Vagina (tissue), 2 donors: ENCODE data around the gene MRGPRF. TPM values are rescaled to one million over a fixed set of nuclear protein-coding genes. Genes with fewer than 3 reads are reported as not detected.

Source experiments
- DNase-seq, 2 donors: peaks; one replicate each; pipeline ENCODE4 v3.0.0-alpha.2; 2017; ENCODE audit errors: extremely low spot score in 2 of 2
- H3K27ac ChIP-seq: fragments of 200-600 bp; sonication (generic); one replicate; pipeline ENCODE4 v1.5.1; 2019
- H3K27me3 ChIP-seq: fragments of 200-600 bp; sonication (generic); one replicate; pipeline ENCODE4 v1.5.1; 2019
- H3K36me3 ChIP-seq, 2 donors: fragments of 200-600 bp; sonication (generic); one replicate each; pipeline ENCODE4 v1.5.1; 2017 to 2019
- H3K4me1 ChIP-seq: fragments of 200-600 bp; sonication (generic); one replicate; pipeline ENCODE4 v1.5.1; 2019
- H3K4me3 ChIP-seq, 2 donors: fragments of 200-600 bp; sonication (generic); 1 replicate in 1 of 2; 2 replicates in 1 of 2; pipeline ENCODE4 v1.5.1; 2016 to 2019
- H3K9me3 ChIP-seq: fragments of 200-600 bp; sonication (generic); one replicate; pipeline ENCODE4 v1.5.1; 2019
- CTCF ChIP-seq, 3 experiments: fragments of 450-650 bp in 2 of 3; fragments of 200-600 bp in 1 of 3; sonication (generic) in 1 of 3; IDR thresholded peaks; one replicate each; pipeline ENCODE4 v1.5.1; 2017 to 2019; ENCODE audit warnings: antibody characterized with exemption in 3 of 3, mild to moderate bottlenecking in 2 of 3, moderate library complexity in 2 of 3
- POLR2A ChIP-seq, 2 donors: fragments of 450-650 bp; IDR thresholded peaks; one replicate each; pipeline ENCODE4 v1.6.1; 2017; ENCODE audit warnings: antibody characterized with exemption in 2 of 2, mild to moderate bottlenecking in 2 of 2, moderate library complexity in 2 of 2
- POLR2AphosphoS5 ChIP-seq, 2 donors: sonication (generic); formaldehyde crosslinking; IDR thresholded peaks; one replicate each; pipeline ENCODE4 v1.9.0; 2017; ENCODE audit warnings: antibody characterized with exemption in 2 of 2, mild to moderate bottlenecking in 2 of 2, low read depth in 1 of 2; ENCODE audit not compliant: insufficient read depth in 1 of 2
- intact Hi-C: fragments of 100-400 bp; cut with DNase I; formaldehyde crosslinking; loops from one replicate; pipeline ENCODE4 v1.15.1; 2023
- total RNA-seq: library from RNA; depleted of rRNA; stranded (reverse); fragments of >200 nt; gene quantifications from one replicate; pipeline ENCODE4 v1.2.3, GENCODE V29; 2016

The MRGPRF gene
- total RNA-seq, 1 donor from 2014 or later = 84.5 TPM

DNA sequence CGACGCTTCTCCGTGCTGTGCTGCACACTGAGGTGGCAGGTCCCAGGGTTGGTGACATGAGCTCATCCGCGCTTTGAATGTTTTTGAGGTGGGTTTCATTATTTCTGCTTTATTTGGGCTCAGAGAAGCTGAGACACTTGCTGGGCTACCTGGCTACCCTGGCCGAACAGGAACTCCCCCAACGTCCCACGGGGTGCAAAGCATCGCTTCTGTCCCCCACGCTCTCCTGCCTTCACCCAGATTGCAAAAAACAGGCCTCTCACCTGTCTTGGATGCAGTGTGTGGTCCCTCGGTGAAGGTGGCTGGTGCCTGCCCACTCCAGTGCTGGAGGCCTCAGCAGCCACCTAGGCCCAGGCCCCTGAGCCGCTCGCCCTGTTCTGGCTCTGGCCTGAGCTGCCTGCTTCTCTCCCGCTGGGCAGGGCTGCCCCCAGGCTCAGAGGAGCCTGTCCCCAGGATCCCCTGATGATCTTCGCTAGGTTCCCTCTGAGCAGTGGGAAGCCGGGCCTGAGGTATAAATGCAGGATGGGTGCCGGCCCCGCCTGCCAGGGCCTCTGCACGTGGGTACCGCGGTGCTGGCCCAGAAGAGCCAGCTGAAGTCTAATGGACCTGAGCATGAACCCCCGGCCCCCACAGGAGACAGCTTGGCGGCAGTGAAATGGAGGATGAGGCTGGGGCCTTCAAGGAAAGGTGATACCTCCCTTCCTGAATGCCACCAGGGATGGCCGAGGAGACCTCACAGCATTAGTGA, 16.5 kb downstream of the MRGPRF start:
- Histone ChIP-seq H3K9me3 (no peaks in the 10 kb centered on the region), H3K4me3 (no peak overlapping the region), H3K27ac (peak overlapping the region; percentile 82), H3K36me3 (no peaks in the 10 kb centered on the region), H3K27me3 (no peaks in the 10 kb centered on the region), H3K4me1 (peaks cover 39% of the 10 kb centered on the region)
- intact Hi-C loops = no loop called here
- peak in 1 of 2 donors; percentile 54 for DNase-seq
- TF ChIP-seq POLR2AphosphoS5 (IDR thresholded peaks at IDR 0.05; ENCODE audit: insufficient read depth in 1 of 2, low read depth in 1 of 2) (no peak), CTCF (IDR thresholded peaks at IDR 0.05) (no peak), POLR2A (IDR thresholded peaks at IDR 0.05) (no peak)

- Histone ChIP-seq H3K4me3 (no peak overlapping the region), H3K9me3 (no peaks in the 10 kb centered on the region), H3K27me3 (no peaks in the 10 kb centered on the region), H3K36me3 (no peaks in the 10 kb centered on the region), H3K4me1 (peaks cover 25% of the 10 kb centered on the region), H3K27ac (no peak overlapping the region)
- TF ChIP-seq POLR2AphosphoS5 (IDR thresholded peaks at IDR 0.05; ENCODE audit: insufficient read depth in 1 of 2, low read depth in 1 of 2) (no peak), CTCF (IDR thresholded peaks at IDR 0.05) (no peak), POLR2A (IDR thresholded peaks at IDR 0.05) (no peak)
- no peak for DNase-seq
- intact Hi-C loops = no loop called here
These were observed 18.2 kb downstream of the MRGPRF start for GRCh38 chr11:68994894-68995285.

GRCh38 chr11:68994161-68994893, 18.7 kb downstream of the MRGPRF start:
- no peak overlapping the region for H3K4me3 ChIP-seq
- H3K9me3 ChIP-seq = no peaks in the 10 kb centered on the region
- intact Hi-C loops = no loop called here
- H3K27ac ChIP-seq = no peak overlapping the region
- H3K4me1 ChIP-seq = peaks cover 19% of the 10 kb centered on the region
- peak in 1 of 2 donors; percentile 78 for DNase-seq
- H3K36me3 ChIP-seq = no peaks in the 10 kb centered on the region
- H3K27me3 ChIP-seq = no peaks in the 10 kb centered on the region
- TF ChIP-seq POLR2A (IDR thresholded peaks at IDR 0.05) (no peak), POLR2AphosphoS5 (IDR thresholded peaks at IDR 0.05; ENCODE audit: insufficient read depth in 1 of 2, low read depth in 1 of 2) (no peak), CTCF (IDR thresholded peaks at IDR 0.05) (no peak)

DNA sequence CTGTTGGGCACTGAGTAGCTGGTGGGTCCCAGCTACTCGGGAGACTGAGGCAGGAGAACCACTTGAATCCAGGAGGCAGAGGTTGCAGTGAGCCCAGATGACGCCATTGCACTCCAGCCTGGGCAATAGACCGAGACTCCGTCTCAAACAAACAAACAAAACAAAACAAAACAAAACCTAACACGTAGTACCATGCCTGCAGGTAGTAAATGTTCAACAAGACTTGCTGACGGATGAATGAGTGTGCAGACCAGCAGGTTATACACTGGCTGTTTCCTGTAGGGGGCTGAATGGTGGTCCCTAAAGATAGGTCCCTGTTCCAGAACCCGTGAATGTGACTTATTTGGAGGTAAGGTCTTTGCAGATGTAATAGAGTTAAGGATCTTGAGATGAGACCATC, 19.5 kb downstream of the MRGPRF start:
- TF ChIP-seq CTCF (IDR thresholded peaks at IDR 0.05) (no peak), POLR2A (IDR thresholded peaks at IDR 0.05) (no peak), POLR2AphosphoS5 (IDR thresholded peaks at IDR 0.05; ENCODE audit: insufficient read depth in 1 of 2, low read depth in 1 of 2) (no peak)
- no peaks in the 10 kb centered on the region for H3K36me3 ChIP-seq
- intact Hi-C loops = no loop called here
- no peak overlapping the region for H3K27ac ChIP-seq
- peaks cover 11% of the 10 kb centered on the region for H3K4me1 ChIP-seq
- no peaks in the 10 kb centered on the region for H3K9me3 ChIP-seq
- no peak overlapping the region for H3K4me3 ChIP-seq
- H3K27me3 ChIP-seq = no peaks in the 10 kb centered on the region
- no peak for DNase-seq
